ENCODE data around the gene CTNS.

CTNS gene

GRCh38 chr17:3660311-3660891 is 23.8 kb downstream of the CTNS start:
- TF ChIP-seq CTCF (IDR thresholded peaks at IDR 0.05; ENCODE audit: extremely low read depth, insufficient read depth, missing control alignments), result no peak
- no peak for DNase-seq (ENCODE audit: low spot score)
- in situ Hi-C loops (cut with MboI; ENCODE audit: low pct_unique_long_range_greater_than_20kb, low sequenced_read_pairs, unreplicated experiment), result loop anchor here (25.0 kb wide), 1 partner anchor 623 kb away; no protein-coding TSS in a partner anchor

GRCh38 chr17:3663102-3664011 is 26.8 kb downstream of the CTNS start:
- in situ Hi-C loops (cut with MboI; ENCODE audit: low pct_unique_long_range_greater_than_20kb, low sequenced_read_pairs, unreplicated experiment), result loop anchor here (25.0 kb wide), 1 partner anchor 626 kb away; no protein-coding TSS in a partner anchor
- no peak for TF ChIP-seq CTCF (IDR thresholded peaks at IDR 0.05; ENCODE audit: extremely low read depth, insufficient read depth, missing control alignments)

GRCh38 chr17:3665834-3666233 is 29.3 kb downstream of the CTNS start:
- no peak for DNase-seq (ENCODE audit: low spot score)
- TF ChIP-seq CTCF (IDR thresholded peaks at IDR 0.05; ENCODE audit: extremely low read depth, insufficient read depth, missing control alignments), result no peak
- in situ Hi-C loops (cut with MboI; ENCODE audit: low pct_unique_long_range_greater_than_20kb, low sequenced_read_pairs, unreplicated experiment), result loop anchor here (25.0 kb wide), 1 partner anchor 629 kb away; no protein-coding TSS in a partner anchor

More at GRCh38 chr17:3663102-3664011, 26.8 kb downstream of the CTNS start:
- no peak for DNase-seq (ENCODE audit: low spot score)

- no peak for DNase-seq (ENCODE audit: low spot score)
- TF ChIP-seq CTCF (IDR thresholded peaks at IDR 0.05; ENCODE audit: extremely low read depth, insufficient read depth, missing control alignments), result no peak
- in situ Hi-C loops (cut with MboI; ENCODE audit: low pct_unique_long_range_greater_than_20kb, low sequenced_read_pairs, unreplicated experiment), result loop anchor here (25.0 kb wide), 1 partner anchor 629 kb away; no protein-coding TSS in a partner anchor
These were observed 30.0 kb downstream of the CTNS start for GRCh38 chr17:3666516-3666915.

- in situ Hi-C loops (cut with MboI; ENCODE audit: low pct_unique_long_range_greater_than_20kb, low sequenced_read_pairs, unreplicated experiment), result loop anchor here (25.0 kb wide), 1 partner anchor 630 kb away; no protein-coding TSS in a partner anchor
- DNase-seq (ENCODE audit: low spot score), result no peak
- TF ChIP-seq CTCF (IDR thresholded peaks at IDR 0.05; ENCODE audit: extremely low read depth, insufficient read depth, missing control alignments), result peak; percentile 0
These were observed 31.1 kb downstream of the CTNS start for GRCh38 chr17:3667366-3668278.
